Glutamatergic neuron (in vitro differentiated cells): ENCODE results near the gene PAIP2. TPM values are rescaled to one million over a fixed set of nuclear protein-coding genes. Genes with fewer than 3 reads are reported as not detected.
"Not testable (repeated sequence)": the region's sequence is repeated elsewhere in the genome, so short reads cannot be mapped to it uniquely, and the experiment has no call there.

ENCODE experiments used
- DNase-seq: peaks from one replicate; pipeline ENCODE4 v3.0.0; 2022
- H3K27ac Mint-ChIP-seq: one replicate; pipeline ENCODE4 v1.8.0; 2020; ENCODE audit warnings: mild to moderate bottlenecking, mixed read lengths, inconsistent platforms; ENCODE audit not compliant: unreplicated experiment
- H3K27me3 Mint-ChIP-seq: one replicate; pipeline ENCODE4 v1.8.0; 2020; ENCODE audit warnings: mild to moderate bottlenecking, moderate library complexity, mixed read lengths, inconsistent platforms; ENCODE audit not compliant: unreplicated experiment
- H3K36me3 Mint-ChIP-seq: one replicate; pipeline ENCODE4 v1.8.0; 2020; ENCODE audit warnings: mild to moderate bottlenecking, mixed read lengths, inconsistent platforms; ENCODE audit not compliant: unreplicated experiment
- H3K4me1 Mint-ChIP-seq: one replicate; pipeline ENCODE4 v1.8.0; 2020; ENCODE audit warnings: mild to moderate bottlenecking, low read depth, mixed read lengths, inconsistent platforms; ENCODE audit not compliant: unreplicated experiment
- H3K4me3 Mint-ChIP-seq: one replicate; pipeline ENCODE4 v1.8.0; 2020; ENCODE audit warnings: mild to moderate bottlenecking, mixed read lengths, inconsistent platforms; ENCODE audit not compliant: unreplicated experiment
- H3K9me3 Mint-ChIP-seq: one replicate; pipeline ENCODE4 v1.8.0; 2020; ENCODE audit warnings: mild to moderate bottlenecking, moderate library complexity, mixed read lengths, inconsistent platforms; ENCODE audit not compliant: unreplicated experiment
- total RNA-seq: library from RNA; stranded (reverse); fragmentation: NEBNext Ultra II Directional; extraction: Animal tissue kit (Norgen Biotek cat#: 25700); gene quantifications from one replicate; pipeline ENCODE4 v1.2.1, GENCODE V29; 2021; ENCODE audit not compliant: unreplicated experiment
- TF ChIP-seq, protein P1 (sequence below): fragments of 200-600 bp; sonication (generic); IDR thresholded peaks from one replicate; pipeline ENCODE4 v1.5.0; 2021; ENCODE audit not compliant: partially characterized antibody, unreplicated experiment

The PAIP2 gene
- total RNA-seq, 1 donor from 2014 or later, result 128 TPM

DNA sequence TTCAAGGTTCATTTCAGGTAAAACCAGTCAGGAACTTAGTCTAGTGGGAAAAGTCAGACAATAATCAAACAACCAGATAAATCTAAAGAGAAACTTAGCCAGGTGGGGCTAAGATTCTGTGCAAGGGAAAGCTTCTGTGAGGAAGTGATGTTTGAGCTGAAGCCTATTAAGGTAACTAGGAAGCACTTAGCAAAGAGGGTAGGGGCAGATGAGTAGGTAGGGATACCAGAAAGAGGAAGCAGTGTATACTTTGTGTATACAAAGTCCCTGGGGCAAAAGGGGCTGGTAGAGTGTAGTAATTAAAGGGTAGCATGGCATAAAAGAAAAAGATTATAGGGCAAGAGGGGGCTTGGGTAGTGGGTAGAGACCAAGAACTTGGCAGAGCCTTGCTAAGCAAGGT, 65.9 kb downstream of the PAIP2 start:
- Mint-ChIP-seq H3K4me1 (peaks cover 3% of the 10 kb centered on the region), H3K36me3 (no peaks in the 10 kb centered on the region), H3K27ac (no peak overlapping the region), H3K9me3 (peaks cover 3% of the 10 kb centered on the region), H3K27me3 (no peaks in the 10 kb centered on the region), H3K4me3 (no peak overlapping the region)
- DNase-seq, result no peak
- TF ChIP-seq, protein P1, sequence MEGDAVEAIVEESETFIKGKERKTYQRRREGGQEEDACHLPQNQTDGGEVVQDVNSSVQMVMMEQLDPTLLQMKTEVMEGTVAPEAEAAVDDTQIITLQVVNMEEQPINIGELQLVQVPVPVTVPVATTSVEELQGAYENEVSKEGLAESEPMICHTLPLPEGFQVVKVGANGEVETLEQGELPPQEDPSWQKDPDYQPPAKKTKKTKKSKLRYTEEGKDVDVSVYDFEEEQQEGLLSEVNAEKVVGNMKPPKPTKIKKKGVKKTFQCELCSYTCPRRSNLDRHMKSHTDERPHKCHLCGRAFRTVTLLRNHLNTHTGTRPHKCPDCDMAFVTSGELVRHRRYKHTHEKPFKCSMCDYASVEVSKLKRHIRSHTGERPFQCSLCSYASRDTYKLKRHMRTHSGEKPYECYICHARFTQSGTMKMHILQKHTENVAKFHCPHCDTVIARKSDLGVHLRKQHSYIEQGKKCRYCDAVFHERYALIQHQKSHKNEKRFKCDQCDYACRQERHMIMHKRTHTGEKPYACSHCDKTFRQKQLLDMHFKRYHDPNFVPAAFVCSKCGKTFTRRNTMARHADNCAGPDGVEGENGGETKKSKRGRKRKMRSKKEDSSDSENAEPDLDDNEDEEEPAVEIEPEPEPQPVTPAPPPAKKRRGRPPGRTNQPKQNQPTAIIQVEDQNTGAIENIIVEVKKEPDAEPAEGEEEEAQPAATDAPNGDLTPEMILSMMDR, result no peak

DNA sequence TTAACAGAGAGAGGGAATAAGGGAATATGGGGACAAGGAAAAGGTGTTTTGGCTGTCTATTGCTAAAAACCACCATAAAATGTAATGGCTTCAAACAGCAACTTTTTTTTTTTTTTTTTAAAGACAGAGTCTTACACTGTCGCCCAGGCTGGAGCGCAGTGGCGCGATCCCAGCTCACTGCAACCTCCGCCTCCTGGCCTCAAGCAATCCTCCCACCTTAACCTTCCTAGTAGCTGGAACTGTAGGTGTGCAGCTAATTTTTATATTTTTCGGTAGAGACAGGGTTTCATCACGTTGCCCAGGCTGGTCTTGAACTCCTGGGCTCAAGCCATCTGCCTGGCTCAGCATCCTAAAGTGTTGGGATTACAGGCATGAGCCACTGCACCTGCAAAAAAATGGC, 66.5 kb downstream of the PAIP2 start:
- Mint-ChIP-seq H3K27ac (no peak overlapping the region), H3K4me1 (peaks cover 3% of the 10 kb centered on the region), H3K27me3 (no peaks in the 10 kb centered on the region), H3K9me3 (peaks cover 1% of the 10 kb centered on the region), H3K36me3 (no peaks in the 10 kb centered on the region), H3K4me3 (no peak overlapping the region)
- DNase-seq, result no peak
- TF ChIP-seq, protein P1, result no peak

DNA sequence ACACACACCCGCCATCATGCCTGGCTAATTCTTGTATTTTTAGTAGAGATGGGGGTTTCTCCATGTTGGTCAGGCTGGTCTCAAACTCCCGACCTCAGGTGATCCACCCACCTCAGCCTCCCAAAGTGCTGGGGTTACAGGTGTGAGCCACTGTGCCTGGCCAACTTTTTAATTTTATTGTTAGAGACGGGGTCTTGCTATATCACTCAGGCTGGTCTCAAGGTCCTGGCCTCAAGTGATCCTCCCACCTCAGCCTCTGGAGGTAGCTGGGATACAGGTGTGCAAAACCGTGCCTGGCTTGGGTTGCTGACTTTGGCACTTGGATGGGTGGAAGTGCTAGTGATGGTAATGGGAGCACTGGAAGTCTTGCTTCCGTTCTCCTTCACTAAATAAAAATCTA, 67.5 kb downstream of the PAIP2 start:
- H3K4me1 Mint-ChIP-seq, H3K27me3 Mint-ChIP-seq, H3K4me3 Mint-ChIP-seq, H3K9me3 Mint-ChIP-seq, DNase-seq, H3K36me3 Mint-ChIP-seq, H3K27ac Mint-ChIP-seq: not testable (repeated sequence)

DNA sequence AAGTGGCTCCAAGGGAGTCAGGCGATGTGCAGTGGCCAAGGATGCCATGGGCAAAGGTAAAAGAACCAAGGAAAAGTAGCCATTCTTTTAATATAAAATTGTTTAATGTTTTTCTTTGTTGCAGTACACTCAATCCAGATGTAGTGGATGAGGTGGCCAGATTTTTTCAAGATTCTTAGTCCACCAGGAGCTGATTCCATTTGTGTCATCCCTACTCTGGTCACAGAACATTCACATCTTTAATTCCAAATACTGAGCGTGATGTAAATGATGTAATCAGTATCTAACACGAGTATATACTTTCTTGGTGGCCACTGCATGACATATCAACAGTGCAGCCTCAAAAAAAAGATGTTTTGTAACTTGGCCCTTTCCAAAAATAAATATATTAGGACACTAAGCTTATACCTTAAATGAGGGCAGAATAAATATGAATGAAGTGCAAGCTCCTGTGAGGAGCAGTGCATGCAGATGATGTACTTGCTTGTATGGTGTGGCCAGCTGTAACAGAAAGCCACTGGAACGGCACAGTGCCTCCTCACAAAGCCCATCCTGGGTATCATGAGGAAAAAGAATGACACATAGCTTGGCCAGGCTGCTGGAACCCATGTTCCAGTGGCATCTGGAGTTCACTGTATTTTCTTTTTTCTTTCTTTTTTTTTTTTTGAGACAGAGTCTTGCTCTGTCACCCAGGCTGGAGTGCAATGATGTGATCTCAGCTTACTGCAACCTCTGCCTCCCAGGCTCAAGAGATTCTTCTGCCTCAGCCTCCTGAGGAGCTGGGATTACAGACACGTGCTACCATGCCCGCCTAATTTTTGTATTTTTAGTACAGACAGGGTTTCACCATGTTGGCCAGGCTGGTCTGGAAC, 68.7 kb downstream of the PAIP2 start:
- Mint-ChIP-seq H3K4me1 (no peaks in the 10 kb centered on the region), H3K27me3 (no peaks in the 10 kb centered on the region), H3K9me3 (no peaks in the 10 kb centered on the region), H3K27ac (no peak overlapping the region), H3K36me3 (peaks cover 5% of the 10 kb centered on the region), H3K4me3 (no peak overlapping the region)
- no peak for DNase-seq
- TF ChIP-seq, protein P1, result no peak

DNA sequence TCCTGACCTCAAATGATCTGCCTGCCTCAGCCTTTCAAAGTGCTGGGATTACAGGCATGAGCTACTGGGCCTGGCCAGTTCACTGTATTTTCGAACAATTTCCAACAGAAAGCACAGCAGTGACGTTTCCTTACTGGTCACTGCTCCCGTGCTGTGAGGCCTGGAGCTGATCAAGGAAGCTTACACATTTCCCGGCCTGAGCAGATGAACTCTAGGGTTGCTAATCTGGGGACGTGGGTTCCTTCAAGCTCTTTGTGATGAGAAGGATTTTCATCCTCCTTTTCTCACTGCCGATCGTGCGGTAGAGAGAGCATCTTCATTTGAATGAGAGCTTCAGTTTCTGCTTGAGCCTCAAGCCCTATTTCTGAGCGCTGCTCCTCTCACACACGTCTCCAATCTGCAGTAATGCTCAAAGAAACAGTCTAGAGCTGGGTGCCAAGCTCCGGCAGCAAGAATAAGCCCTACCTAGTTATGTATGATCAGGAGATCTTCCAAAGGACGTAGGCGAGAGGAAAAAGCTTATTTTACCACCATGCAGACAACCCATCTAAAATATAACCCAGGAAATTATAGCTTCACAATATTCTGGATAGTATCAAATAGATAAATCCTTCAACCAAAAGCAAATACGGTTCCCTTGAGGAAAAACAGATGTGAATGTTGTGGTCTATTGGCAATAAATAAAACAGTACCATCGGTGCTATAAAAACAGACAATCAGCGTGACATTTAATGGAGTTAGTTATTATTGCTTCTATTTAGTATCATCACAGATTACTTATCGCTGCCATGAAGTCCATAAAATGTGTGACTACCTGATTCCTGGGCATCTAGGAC, 69.6 kb downstream of the PAIP2 start:
- Mint-ChIP-seq H3K36me3 (peaks cover 5% of the 10 kb centered on the region), H3K4me3 (no peak overlapping the region), H3K27me3 (no peaks in the 10 kb centered on the region), H3K4me1 (no peaks in the 10 kb centered on the region), H3K9me3 (no peaks in the 10 kb centered on the region), H3K27ac (no peak overlapping the region)
- TF ChIP-seq, protein P1, result no peak
- DNase-seq, result no peak
